Mammary epithelial cell (primary cell): Measurements from ENCODE around the gene HS3ST4.

ENCODE experiments used
- CTCF ChIP-seq, 2 donors: IDR thresholded peaks in 1 of 2; conservative IDR thresholded peaks in 1 of 2; 2 replicates each; pipeline ENCODE4 v1.5.1; 2011 to 2012; ENCODE audit warnings: inconsistent platforms in 2 of 2, low read length in 2 of 2, mild to moderate bottlenecking in 2 of 2, control low read depth in 1 of 2, low read depth in 1 of 2; ENCODE audit not compliant: insufficient read depth in 1 of 2; ENCODE audit errors: extremely low read depth in 1 of 2
- EZH2 ChIP-seq: IDR thresholded peaks from 2 replicates; pipeline ENCODE4 v1.6.1; 2012; ENCODE audit warnings: low read length, inconsistent platforms, borderline replicate concordance

DNA sequence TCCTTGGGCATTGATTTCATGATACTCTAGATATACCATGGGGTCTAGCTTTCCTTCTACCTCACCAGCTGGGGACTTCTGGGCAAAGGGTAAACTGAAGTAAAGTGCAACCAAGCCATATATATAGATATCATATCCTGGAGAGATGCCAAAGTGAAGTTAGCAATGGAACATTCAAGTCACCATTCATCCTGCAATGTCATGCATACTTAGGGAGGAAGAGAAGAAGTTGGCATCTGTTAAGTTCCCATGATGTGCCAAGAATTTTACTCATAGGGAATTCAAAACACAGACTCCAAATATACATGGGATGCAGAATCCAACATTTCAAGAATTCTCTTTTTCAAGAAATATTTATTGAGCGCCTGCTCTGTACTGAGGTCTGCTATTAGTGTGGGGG, 399.8 kb downstream of the HS3ST4 start:
- TF ChIP-seq CTCF (conservative IDR thresholded peaks at IDR 0.05 in 1 of 2, IDR thresholded peaks at IDR 0.05 in 1 of 2; ENCODE audit: extremely low read depth in 1 of 2, insufficient read depth in 1 of 2, low read depth in 1 of 2, low read length in 2 of 2) (no peak), EZH2 (no peak)
